Measurements from ENCODE around the gene GJD2. TPM values are rescaled to one million over a fixed set of nuclear protein-coding genes. Genes with fewer than 3 reads are reported as not detected.

GJD2 gene
- total RNA-seq, 1 experiment from 2014 or later: not detected

- Histone ChIP-seq H3K9ac (ENCODE audit: extremely low read depth, insufficient read length, low read length) (no peak overlapping the region), H2BK20ac (ENCODE audit: low read depth, low read length, poor library complexity, severe bottlenecking) (no peak overlapping the region), H2BK120ac (ENCODE audit: low read depth, low read length, poor library complexity, severe bottlenecking) (no peak overlapping the region), H3K4me2 (ENCODE audit: insufficient read depth, insufficient read length, low read length) (no peak overlapping the region), H3K4me1 (ENCODE audit: insufficient read depth, low read length) (no peaks in the 10 kb centered on the region), H3K23ac (ENCODE audit: insufficient read length, low read depth, low read length) (no peak overlapping the region), H4K91ac (ENCODE audit: insufficient read length, low read depth, low read length) (no peak overlapping the region), H4K8ac (replicated peaks; ENCODE audit: insufficient read length, low read depth, low read length) (no peak overlapping the region), H4K20me1 (ENCODE audit: control insufficient read depth, insufficient read depth, insufficient read length) (no peaks in the 10 kb centered on the region), H2AFZ (ENCODE audit: low read length) (no peak overlapping the region), H2AK5ac (ENCODE audit: insufficient read length, low read length) (no peak overlapping the region), H3T11ph (ENCODE audit: low read length) (no peak overlapping the region), H2BK12ac (ENCODE audit: insufficient read length, low read depth, low read length) (no peak overlapping the region), H3K27me3 (ENCODE audit: insufficient read depth, low read length) (no peaks in the 10 kb centered on the region; the same call in 1 of the 2 replicates), H4K5ac (ENCODE audit: insufficient read length, low read depth, low read length) (no peak overlapping the region), H3K79me2 (ENCODE audit: insufficient read depth, low read length) (no peaks in the 10 kb centered on the region), H2BK15ac (ENCODE audit: low read depth, low read length) (no peak overlapping the region), H3K14ac (ENCODE audit: insufficient read depth, low read length) (no peak overlapping the region), H3K18ac (ENCODE audit: insufficient read length, low read depth, low read length) (no peak overlapping the region), H3K23me2 (ENCODE audit: insufficient read length, low read depth, low read length, poor library complexity, severe bottlenecking) (peaks cover 8% of the 10 kb centered on the region), H3K79me1 (ENCODE audit: insufficient read depth, low read depth, low read length, poor library complexity, severe bottlenecking) (no peaks in the 10 kb centered on the region), H3K4ac (ENCODE audit: low read depth, low read length) (no peak overlapping the region), H3K9me3 (ENCODE audit: control insufficient read depth, low read depth, low read length) (no peaks in the 10 kb centered on the region), H3K56ac (ENCODE audit: insufficient read length, low read depth, low read length) (no peak overlapping the region), H3K27ac (ENCODE audit: insufficient read length, low read depth, low read length) (no peak overlapping the region), H2BK5ac (ENCODE audit: insufficient read length, low read length) (no peak overlapping the region)
- Mint-ChIP-seq H3K4me1 (peaks cover 4 to 13% of the 10 kb centered on the region in 2 experiments; a peak in 3 of 4 replicates), H3K27me3 (ENCODE audit: low read depth) (peaks cover 38% of the 10 kb centered on the region), H3K36me3 (ENCODE audit: insufficient read depth in 1 of 3, low read depth in 3 of 3) (peaks cover 0 to 17% (median 14%) of the 10 kb centered on the region in 3 experiments; a peak in 4 of 7 replicates), H3K27ac (no peak overlapping the region), H3K9me3 (no peaks in the 10 kb centered on the region), H3K4me3 (no peak overlapping the region; a peak in 1 of 5 replicates)
- TF ChIP-seq, protein P1, sequence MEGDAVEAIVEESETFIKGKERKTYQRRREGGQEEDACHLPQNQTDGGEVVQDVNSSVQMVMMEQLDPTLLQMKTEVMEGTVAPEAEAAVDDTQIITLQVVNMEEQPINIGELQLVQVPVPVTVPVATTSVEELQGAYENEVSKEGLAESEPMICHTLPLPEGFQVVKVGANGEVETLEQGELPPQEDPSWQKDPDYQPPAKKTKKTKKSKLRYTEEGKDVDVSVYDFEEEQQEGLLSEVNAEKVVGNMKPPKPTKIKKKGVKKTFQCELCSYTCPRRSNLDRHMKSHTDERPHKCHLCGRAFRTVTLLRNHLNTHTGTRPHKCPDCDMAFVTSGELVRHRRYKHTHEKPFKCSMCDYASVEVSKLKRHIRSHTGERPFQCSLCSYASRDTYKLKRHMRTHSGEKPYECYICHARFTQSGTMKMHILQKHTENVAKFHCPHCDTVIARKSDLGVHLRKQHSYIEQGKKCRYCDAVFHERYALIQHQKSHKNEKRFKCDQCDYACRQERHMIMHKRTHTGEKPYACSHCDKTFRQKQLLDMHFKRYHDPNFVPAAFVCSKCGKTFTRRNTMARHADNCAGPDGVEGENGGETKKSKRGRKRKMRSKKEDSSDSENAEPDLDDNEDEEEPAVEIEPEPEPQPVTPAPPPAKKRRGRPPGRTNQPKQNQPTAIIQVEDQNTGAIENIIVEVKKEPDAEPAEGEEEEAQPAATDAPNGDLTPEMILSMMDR (conservative IDR thresholded peaks at IDR 0.05): no peak
- DNase-seq: no peak
- no CpG with 5 or more reads among the region's 9 CpGs for WGBS (ENCODE audit: extremely low coverage, insufficient read length, low lambda C conversion rate)
Measured at GRCh38 chr15:34793071-34793470, 38.3 kb upstream of the GJD2 start.
